ENCODE results near the gene WDR33.
"Not testable (repeated sequence)": the region's sequence is repeated elsewhere in the genome, so short reads cannot be mapped to it uniquely, and the experiment has no call there.

Gene WDR33

DNA sequence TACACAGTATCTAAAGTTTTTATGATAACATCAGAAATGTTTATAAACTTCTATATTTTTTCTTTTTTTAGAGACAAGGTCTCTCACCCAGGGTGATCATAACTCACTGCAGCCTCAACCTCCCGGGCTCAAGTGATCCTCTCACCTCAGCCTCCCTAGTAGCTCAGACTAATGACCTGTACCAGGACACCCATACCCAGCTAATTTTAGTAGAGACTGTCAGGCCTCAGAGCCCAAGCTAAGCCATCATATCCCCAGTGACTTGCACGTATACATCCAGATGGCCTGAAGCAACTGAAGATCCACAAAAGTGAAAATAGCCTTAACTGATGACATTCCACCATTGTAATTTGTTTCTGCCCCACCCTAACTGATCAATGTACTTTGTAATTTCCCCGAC, 1.5 kb upstream of the WDR33 start:
- DNase-seq; in situ Hi-C loops (cut with HindIII; ENCODE audit: low pct_ligation_motif_present, low pct_unique_long_range_greater_than_20kb, low sequenced_read_pairs): not testable (repeated sequence)

DNA sequence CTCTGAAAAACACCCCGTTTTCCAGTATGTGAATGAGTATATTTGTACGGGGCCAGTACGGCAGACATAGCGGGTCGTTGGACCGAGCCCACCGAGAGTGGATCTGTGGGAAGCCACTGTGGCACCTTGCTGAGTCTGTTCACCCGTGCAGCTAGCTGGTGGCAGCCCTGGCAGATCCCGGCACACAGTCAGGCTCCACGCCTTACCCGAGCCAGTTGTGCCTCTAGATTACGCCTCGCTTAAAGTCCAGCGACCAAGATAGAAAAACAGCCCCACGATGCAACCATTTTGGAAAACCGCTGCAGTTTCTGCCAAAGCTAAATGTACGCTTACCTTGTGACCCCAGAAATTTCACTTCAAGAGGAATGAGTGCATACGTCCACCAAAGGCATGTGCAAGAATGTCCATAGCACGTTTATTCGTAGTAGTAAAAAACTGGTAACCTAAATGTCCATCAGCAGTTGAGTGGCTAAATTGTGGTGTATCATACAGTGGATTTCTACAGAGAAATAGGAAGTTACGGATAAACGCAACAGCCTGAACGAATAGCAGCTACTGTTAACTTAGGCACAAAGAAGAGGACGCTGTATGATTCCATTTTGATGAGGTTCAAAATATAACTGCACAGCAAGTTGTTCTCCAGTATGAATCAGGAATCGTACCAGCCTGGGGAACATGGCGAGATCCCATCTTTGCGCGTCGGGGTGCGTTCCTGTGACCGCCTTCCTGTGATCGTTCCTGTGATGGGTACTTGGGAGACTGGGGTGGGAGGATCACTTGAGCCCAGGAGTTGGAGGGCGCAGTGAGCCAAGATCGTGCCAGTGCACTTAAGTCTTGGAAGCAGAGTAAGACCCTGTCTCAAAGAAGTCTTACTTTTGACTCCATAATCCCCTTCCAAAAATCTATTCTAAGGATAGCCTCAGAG, 688 bp upstream of the WDR33 start:
- DNase-seq = no peak
- in situ Hi-C loops (cut with HindIII; ENCODE audit: low pct_ligation_motif_present, low pct_unique_long_range_greater_than_20kb, low sequenced_read_pairs) = no loop called here

- peak; percentile 30 for DNase-seq
- in situ Hi-C loops (cut with HindIII; ENCODE audit: low pct_ligation_motif_present, low pct_unique_long_range_greater_than_20kb, low sequenced_read_pairs) = no loop called here
Observed at GRCh38 chr2:127810156-127810618, 784 bp downstream of the WDR33 start.

GRCh38 chr2:127807678-127808353, 3.2 kb downstream of the WDR33 start:
- peak; percentile 59 for DNase-seq

GRCh38 chr2:127806860-127807259, 4.1 kb downstream of the WDR33 start:
- DNase-seq; in situ Hi-C loops (cut with HindIII; ENCODE audit: low pct_ligation_motif_present, low pct_unique_long_range_greater_than_20kb, low sequenced_read_pairs): not testable (repeated sequence)

More at GRCh38 chr2:127807678-127808353, 3.2 kb downstream of the WDR33 start:
- in situ Hi-C loops (cut with HindIII; ENCODE audit: low pct_ligation_motif_present, low pct_unique_long_range_greater_than_20kb, low sequenced_read_pairs) = no loop called here

- no peak for DNase-seq
- in situ Hi-C loops (cut with HindIII; ENCODE audit: low pct_ligation_motif_present, low pct_unique_long_range_greater_than_20kb, low sequenced_read_pairs) = no loop called here
Observed at GRCh38 chr2:127805491-127805890, 5.5 kb downstream of the WDR33 start.

DNA sequence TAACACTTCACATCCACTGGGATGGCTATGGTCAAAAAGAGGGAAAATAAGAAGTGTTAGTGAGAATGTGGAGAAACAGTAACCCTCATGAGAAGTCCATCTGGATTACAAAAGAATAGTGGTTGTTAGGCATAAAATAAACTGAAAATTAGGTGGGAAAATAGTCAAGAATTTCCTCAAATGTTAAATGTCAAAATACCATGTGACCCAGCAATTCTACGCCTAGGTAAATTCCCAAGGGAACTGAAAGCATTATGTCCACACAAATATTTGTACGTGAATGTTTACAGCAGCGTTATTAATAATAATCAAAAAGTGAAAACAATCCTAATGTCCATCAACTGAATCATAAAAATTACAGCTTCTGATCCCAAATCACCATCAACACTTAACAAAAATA, 11.0 kb downstream of the WDR33 start:
- in situ Hi-C loops (cut with HindIII; ENCODE audit: low pct_ligation_motif_present, low pct_unique_long_range_greater_than_20kb, low sequenced_read_pairs) = no loop called here
- no peak for DNase-seq

DNA sequence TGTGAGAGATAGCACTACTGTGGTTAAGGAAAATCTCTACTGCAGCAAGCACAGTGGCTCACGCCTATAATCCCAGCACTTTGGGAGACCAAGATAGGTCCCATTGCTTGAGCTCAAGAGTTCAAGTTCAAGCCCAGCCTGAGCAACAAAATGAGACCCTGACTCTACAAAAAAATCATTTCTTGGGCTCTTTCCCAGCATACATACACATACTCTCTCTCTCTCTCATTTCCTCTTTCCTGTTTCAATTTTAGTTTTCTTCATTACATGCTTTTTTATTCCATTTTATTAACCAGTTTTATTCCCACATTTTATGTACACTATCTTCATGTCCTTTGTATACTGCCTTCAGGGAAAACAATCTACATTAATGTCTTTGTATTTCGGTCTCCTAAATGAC, 14.6 kb downstream of the WDR33 start:
- DNase-seq = no peak
- in situ Hi-C loops (cut with HindIII; ENCODE audit: low pct_ligation_motif_present, low pct_unique_long_range_greater_than_20kb, low sequenced_read_pairs) = no loop called here

DNA sequence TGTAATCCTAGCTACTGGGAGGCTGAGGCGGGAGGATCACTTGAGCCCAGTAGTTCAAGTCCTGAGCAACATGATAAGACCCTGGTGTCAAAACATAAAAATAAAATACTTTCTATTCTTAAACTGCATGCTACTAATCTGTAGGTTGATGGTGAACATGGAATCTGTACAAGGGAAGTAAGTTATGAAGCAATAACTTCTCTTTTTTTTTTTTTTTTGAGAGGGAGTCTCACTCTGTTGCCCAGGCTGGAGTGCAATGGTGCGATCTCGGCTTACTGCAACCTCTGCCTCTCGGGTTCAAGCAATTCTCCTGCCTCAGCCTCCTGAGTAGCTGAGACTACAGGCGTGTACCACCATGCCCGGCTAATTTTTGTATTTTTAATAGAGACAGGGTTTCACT, 16.1 kb downstream of the WDR33 start:
- DNase-seq; in situ Hi-C loops (cut with HindIII; ENCODE audit: low pct_ligation_motif_present, low pct_unique_long_range_greater_than_20kb, low sequenced_read_pairs): not testable (repeated sequence)

GRCh38 chr2:127792805-127793204, 18.2 kb downstream of the WDR33 start:
- in situ Hi-C loops (cut with HindIII; ENCODE audit: low pct_ligation_motif_present, low pct_unique_long_range_greater_than_20kb, low sequenced_read_pairs) = no loop called here
- DNase-seq = no peak

- in situ Hi-C loops (cut with HindIII; ENCODE audit: low pct_ligation_motif_present, low pct_unique_long_range_greater_than_20kb, low sequenced_read_pairs) = no loop called here
- no peak for DNase-seq
Observed at GRCh38 chr2:127790694-127791529, 20.1 kb downstream of the WDR33 start.

GRCh38 chr2:127786048-127786809, 24.7 kb downstream of the WDR33 start:
- no peak for DNase-seq
- in situ Hi-C loops (cut with HindIII; ENCODE audit: low pct_ligation_motif_present, low pct_unique_long_range_greater_than_20kb, low sequenced_read_pairs) = no loop called here

DNA sequence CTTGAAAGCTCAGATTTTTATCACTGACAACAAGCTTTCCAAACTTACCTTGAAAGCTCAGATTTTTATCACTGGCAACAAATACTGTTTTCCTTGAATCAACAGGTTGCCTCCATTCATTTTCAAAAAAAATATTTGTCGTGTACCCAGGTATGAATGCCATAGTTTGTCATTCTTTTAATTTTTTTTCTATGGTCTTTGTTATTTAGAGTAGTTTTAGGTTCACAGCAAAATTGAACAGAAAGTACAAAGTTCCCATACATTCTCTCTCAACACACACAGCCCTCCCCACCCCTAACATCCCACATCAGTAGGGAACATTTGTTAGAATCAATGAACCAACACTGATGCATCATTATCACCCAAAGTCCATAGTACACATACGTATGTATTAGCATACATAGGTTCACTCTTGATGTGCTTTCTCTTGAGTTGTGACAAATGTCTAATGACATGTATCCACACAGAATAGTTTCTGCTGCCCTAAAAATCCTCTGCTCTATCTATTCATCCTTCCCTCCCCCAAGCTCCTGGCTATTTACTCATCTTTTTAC, 25.9 kb downstream of the WDR33 start:
- DNase-seq = no peak

GRCh38 chr2:127783101-127783500, 27.9 kb downstream of the WDR33 start:
- no peak for DNase-seq
- in situ Hi-C loops (cut with HindIII; ENCODE audit: low pct_ligation_motif_present, low pct_unique_long_range_greater_than_20kb, low sequenced_read_pairs) = no loop called here

More for the DNA sequence above, 25.9 kb downstream of the WDR33 start:
- in situ Hi-C loops (cut with HindIII; ENCODE audit: low pct_ligation_motif_present, low pct_unique_long_range_greater_than_20kb, low sequenced_read_pairs) = no loop called here

GRCh38 chr2:127778850-127779249, 32.1 kb downstream of the WDR33 start:
- in situ Hi-C loops (cut with HindIII; ENCODE audit: low pct_ligation_motif_present, low pct_unique_long_range_greater_than_20kb, low sequenced_read_pairs) = no loop called here

GRCh38 chr2:127778447-127778846, 32.5 kb downstream of the WDR33 start:
- DNase-seq = no peak
- in situ Hi-C loops (cut with HindIII; ENCODE audit: low pct_ligation_motif_present, low pct_unique_long_range_greater_than_20kb, low sequenced_read_pairs) = no loop called here

More at GRCh38 chr2:127778850-127779249, 32.1 kb downstream of the WDR33 start:
- no peak for DNase-seq

GRCh38 chr2:127776122-127776780, 34.7 kb downstream of the WDR33 start:
- in situ Hi-C loops (cut with HindIII; ENCODE audit: low pct_ligation_motif_present, low pct_unique_long_range_greater_than_20kb, low sequenced_read_pairs) = no loop called here
- no peak for DNase-seq

Measured in ACHN (cell line).